Right forelimb (tissue), 1 donor: Measurements from ENCODE around the gene ANKRD40CL.
"Not testable (repeated sequence)": the region's sequence is repeated elsewhere in the genome, so short reads cannot be mapped to it uniquely, and the experiment has no call there.

Experiments used
- DNase-seq: peaks from one replicate; pipeline ENCODE4 v3.0.0-alpha.2; 2018

ANKRD40CL gene

GRCh38 chr17:50758524-50758923 is 8.8 kb downstream of the ANKRD40CL start:
- DNase-seq = no peak

- DNase-seq = no peak
Observed at GRCh38 chr17:50754521-50754920, 12.8 kb downstream of the ANKRD40CL start.

- DNase-seq = no peak
Observed at GRCh38 chr17:50749245-50749644, 18.1 kb downstream of the ANKRD40CL start.

- DNase-seq = no peak
Observed at GRCh38 chr17:50745631-50746030, 21.7 kb downstream of the ANKRD40CL start.

- DNase-seq = no peak
Observed at GRCh38 chr17:50739098-50739497, 28.2 kb downstream of the ANKRD40CL start.

- no peak for DNase-seq
Observed at GRCh38 chr17:50737118-50737698, 30.1 kb downstream of the ANKRD40CL start.

GRCh38 chr17:50735287-50735686 is 32.0 kb downstream of the ANKRD40CL start:
- no peak for DNase-seq

GRCh38 chr17:50731575-50732460 is 35.5 kb downstream of the ANKRD40CL start:
- DNase-seq = no peak

- DNase-seq = no peak
Observed at GRCh38 chr17:50728881-50729765, 38.2 kb downstream of the ANKRD40CL start.

GRCh38 chr17:50728112-50728429 is 39.2 kb downstream of the ANKRD40CL start:
- no peak for DNase-seq

- DNase-seq = no peak
Observed at GRCh38 chr17:50725769-50726655, 41.3 kb downstream of the ANKRD40CL start.

- not testable (repeated sequence) for DNase-seq
Observed at GRCh38 chr17:50724622-50725021, 42.7 kb downstream of the ANKRD40CL start.

- no peak for DNase-seq
Observed at GRCh38 chr17:50722746-50723145, 44.6 kb downstream of the ANKRD40CL start.

- no peak for DNase-seq
Observed at GRCh38 chr17:50721194-50722010, 45.9 kb downstream of the ANKRD40CL start.

- DNase-seq = no peak
Observed at GRCh38 chr17:50719924-50720794, 47.2 kb downstream of the ANKRD40CL start.

GRCh38 chr17:50719144-50719923 is 48.0 kb downstream of the ANKRD40CL start, which contains the start of gene LUC7L3:
TSS of gene LUC7L3 (plus strand) at chr17:50719603. CDS start at chr17:50719733, 130 bp downstream.
- DNase-seq = peak; percentile 96

GRCh38 chr17:50715471-50715870 is 51.8 kb downstream of the ANKRD40CL start:
- DNase-seq = no peak

- no peak for DNase-seq
Observed at GRCh38 chr17:50712641-50713040, 54.7 kb downstream of the ANKRD40CL start.
